ENCODE data around the gene SLC16A2.
A peak's percentile ranks its signal among the peaks of the same experiment; 100 is the strongest.

Gene SLC16A2

GRCh38 chrX:74405973-74406489, 15.3 kb upstream of the SLC16A2 start:
- Histone ChIP-seq H3K4me3 (ENCODE audit: insufficient read length, low read depth) (no peak overlapping the region), H3K9me3 (ENCODE audit: insufficient read depth, low read length) (no peaks in the 10 kb centered on the region), H3K27me3 (ENCODE audit: insufficient read depth, insufficient read length) (no peaks in the 10 kb centered on the region), H3K9ac (ENCODE audit: insufficient read length, low read depth) (no peak overlapping the region), H3K4me1 (ENCODE audit: insufficient read depth, insufficient read length) (no peaks in the 10 kb centered on the region), H3K36me3 (ENCODE audit: insufficient read depth, insufficient read length, low read length) (no peaks in the 10 kb centered on the region)
- DNase-seq (ENCODE audit: low read depth, low spot score) = no peak
- TF ChIP-seq SUZ12 (IDR thresholded peaks at IDR 0.05; ENCODE audit: extremely low read depth, insufficient read depth, insufficient read length) (no peak), YY1 (IDR thresholded peaks at IDR 0.05; ENCODE audit: insufficient read depth, insufficient read length) (no peak)

GRCh38 chrX:74408304-74408703, 13.0 kb upstream of the SLC16A2 start:
- Histone ChIP-seq H3K27me3 (ENCODE audit: insufficient read depth, insufficient read length) (no peaks in the 10 kb centered on the region), H3K36me3 (ENCODE audit: insufficient read depth, insufficient read length, low read length) (no peaks in the 10 kb centered on the region), H3K4me3 (ENCODE audit: insufficient read length, low read depth) (no peak overlapping the region), H3K9ac (ENCODE audit: insufficient read length, low read depth) (no peak overlapping the region), H3K9me3 (ENCODE audit: insufficient read depth, low read length) (0 out of 2 replicates have a peak, but pooled peaks cover 2% of the 10 kb centered on the region), H3K4me1 (ENCODE audit: insufficient read depth, insufficient read length) (no peaks in the 10 kb centered on the region)
- no peak for DNase-seq (ENCODE audit: low read depth, low spot score)
- TF ChIP-seq SUZ12 (IDR thresholded peaks at IDR 0.05; ENCODE audit: extremely low read depth, insufficient read depth, insufficient read length) = no peak
- no peak for TF ChIP-seq YY1 (IDR thresholded peaks at IDR 0.05; ENCODE audit: insufficient read depth, insufficient read length)
- TF ChIP-seq ZNF274 (IDR thresholded peaks at IDR 0.05; ENCODE audit: low read depth, low read length) = no peak

GRCh38 chrX:74419864-74420195, 1.5 kb upstream of the SLC16A2 start:
- Histone ChIP-seq H3K4me3 (ENCODE audit: insufficient read length, low read depth) (peak overlapping the region; percentile 72), H3K27me3 (ENCODE audit: insufficient read depth, insufficient read length) (peaks cover 7% of the 10 kb centered on the region), H3K36me3 (ENCODE audit: insufficient read depth, insufficient read length, low read length) (no peaks in the 10 kb centered on the region), H3K9me3 (ENCODE audit: insufficient read depth, low read length) (no peaks in the 10 kb centered on the region), H3K9ac (ENCODE audit: insufficient read length, low read depth) (peak overlapping the region; percentile 85), H3K4me1 (ENCODE audit: insufficient read depth, insufficient read length) (peaks cover 9% of the 10 kb centered on the region)
- TF ChIP-seq ZNF274 (IDR thresholded peaks at IDR 0.05; ENCODE audit: low read depth, low read length) (no peak), YY1 (IDR thresholded peaks at IDR 0.05; ENCODE audit: insufficient read depth, insufficient read length) (no peak), SUZ12 (IDR thresholded peaks at IDR 0.05; ENCODE audit: extremely low read depth, insufficient read depth, insufficient read length) (no peak)
- DNase-seq (ENCODE audit: low read depth, low spot score) = no peak

- peaks cover 7% of the 10 kb centered on the region for H3K27me3 ChIP-seq (ENCODE audit: insufficient read depth, insufficient read length)
- H3K9ac ChIP-seq (ENCODE audit: insufficient read length, low read depth) = peak overlapping the region; percentile 85
- peak overlapping the region; percentile 72 for H3K4me3 ChIP-seq (ENCODE audit: insufficient read length, low read depth)
- H3K4me1 ChIP-seq (ENCODE audit: insufficient read depth, insufficient read length) = peaks cover 9% of the 10 kb centered on the region
- H3K9me3 ChIP-seq (ENCODE audit: insufficient read depth, low read length) = no peaks in the 10 kb centered on the region
- no peaks in the 10 kb centered on the region for H3K36me3 ChIP-seq (ENCODE audit: insufficient read depth, insufficient read length, low read length)
- no peak for TF ChIP-seq YY1 (IDR thresholded peaks at IDR 0.05; ENCODE audit: insufficient read depth, insufficient read length)
- no peak for TF ChIP-seq ZNF274 (IDR thresholded peaks at IDR 0.05; ENCODE audit: low read depth, low read length)
- TF ChIP-seq SUZ12 (IDR thresholded peaks at IDR 0.05; ENCODE audit: extremely low read depth, insufficient read depth, insufficient read length) = no peak
- DNase-seq (ENCODE audit: low read depth, low spot score) = no peak
These were observed 877 bp upstream of the SLC16A2 start for GRCh38 chrX:74420196-74421035.

GRCh38 chrX:74421740-74422352, 553 bp downstream of the SLC16A2 start:
- TF ChIP-seq YY1 (IDR thresholded peaks at IDR 0.05; ENCODE audit: insufficient read depth, insufficient read length) (no peak), SUZ12 (IDR thresholded peaks at IDR 0.05; ENCODE audit: extremely low read depth, insufficient read depth, insufficient read length) (no peak), ZNF274 (IDR thresholded peaks at IDR 0.05; ENCODE audit: low read depth, low read length) (no peak)
- no peak for DNase-seq (ENCODE audit: low read depth, low spot score)
- Histone ChIP-seq H3K9ac (ENCODE audit: insufficient read length, low read depth) (peak overlapping the region; percentile 76), H3K4me3 (ENCODE audit: insufficient read length, low read depth) (peak overlapping the region; percentile 72), H3K4me1 (ENCODE audit: insufficient read depth, insufficient read length) (peaks cover 9% of the 10 kb centered on the region), H3K36me3 (ENCODE audit: insufficient read depth, insufficient read length, low read length) (no peaks in the 10 kb centered on the region), H3K27me3 (ENCODE audit: insufficient read depth, insufficient read length) (peaks cover 7% of the 10 kb centered on the region), H3K9me3 (ENCODE audit: insufficient read depth, low read length) (no peaks in the 10 kb centered on the region)

- no peak for TF ChIP-seq SUZ12 (IDR thresholded peaks at IDR 0.05; ENCODE audit: extremely low read depth, insufficient read depth, insufficient read length)
- no peak for TF ChIP-seq YY1 (IDR thresholded peaks at IDR 0.05; ENCODE audit: insufficient read depth, insufficient read length)
- no peak for TF ChIP-seq ZNF274 (IDR thresholded peaks at IDR 0.05; ENCODE audit: low read depth, low read length)
- peak; percentile 57 for DNase-seq (ENCODE audit: low read depth, low spot score)
These were observed 1.4 kb downstream of the SLC16A2 start for GRCh38 chrX:74422576-74423288.

More at GRCh38 chrX:74422576-74423288, 1.4 kb downstream of the SLC16A2 start:
- H3K27me3 ChIP-seq (ENCODE audit: insufficient read depth, insufficient read length) = peaks cover 5% of the 10 kb centered on the region
- peak overlapping the region; percentile 72 for H3K4me3 ChIP-seq (ENCODE audit: insufficient read length, low read depth)
- peaks cover 9% of the 10 kb centered on the region for H3K4me1 ChIP-seq (ENCODE audit: insufficient read depth, insufficient read length)
- H3K9ac ChIP-seq (ENCODE audit: insufficient read length, low read depth) = peak overlapping the region; percentile 85
- no peaks in the 10 kb centered on the region for H3K36me3 ChIP-seq (ENCODE audit: insufficient read depth, insufficient read length, low read length)
- no peaks in the 10 kb centered on the region for H3K9me3 ChIP-seq (ENCODE audit: insufficient read depth, low read length)
